Hindlimb muscle (tissue), 1 donor: ENCODE data around the gene CCDC51. TPM values are rescaled to one million over a fixed set of nuclear protein-coding genes. Genes with fewer than 3 reads are reported as not detected.
"Not testable (repeated sequence)": the region's sequence is repeated elsewhere in the genome, so short reads cannot be mapped to it uniquely, and the experiment has no call there.

Experiments used
- DNase-seq: peaks from one replicate; pipeline ENCODE4 v3.0.0-alpha.2; 2013
- polyA plus RNA-seq: library from polyadenylated mRNA; unstranded; fragments of 120-200 nt; gene quantifications from one replicate; pipeline ENCODE4 v1.2.1, GENCODE V29; 2013; ENCODE audit not compliant: insufficient read length

CCDC51 gene, protein sequence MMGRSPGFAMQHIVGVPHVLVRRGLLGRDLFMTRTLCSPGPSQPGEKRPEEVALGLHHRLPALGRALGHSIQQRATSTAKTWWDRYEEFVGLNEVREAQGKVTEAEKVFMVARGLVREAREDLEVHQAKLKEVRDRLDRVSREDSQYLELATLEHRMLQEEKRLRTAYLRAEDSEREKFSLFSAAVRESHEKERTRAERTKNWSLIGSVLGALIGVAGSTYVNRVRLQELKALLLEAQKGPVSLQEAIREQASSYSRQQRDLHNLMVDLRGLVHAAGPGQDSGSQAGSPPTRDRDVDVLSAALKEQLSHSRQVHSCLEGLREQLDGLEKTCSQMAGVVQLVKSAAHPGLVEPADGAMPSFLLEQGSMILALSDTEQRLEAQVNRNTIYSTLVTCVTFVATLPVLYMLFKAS
- 16.5 TPM for polyA plus RNA-seq

- peak; percentile 95 for DNase-seq
Observed at GRCh38 chr3:48439820-48440589, at the start of gene CCDC51, which contains the start of gene TMA7. CCDC51 (minus strand) TSS chr3:48440119; CDS start chr3:48435128, 4,991 bp downstream. TMA7 (plus strand) TSS chr3:48440257; CDS start chr3:48440297, 40 bp downstream.

DNA sequence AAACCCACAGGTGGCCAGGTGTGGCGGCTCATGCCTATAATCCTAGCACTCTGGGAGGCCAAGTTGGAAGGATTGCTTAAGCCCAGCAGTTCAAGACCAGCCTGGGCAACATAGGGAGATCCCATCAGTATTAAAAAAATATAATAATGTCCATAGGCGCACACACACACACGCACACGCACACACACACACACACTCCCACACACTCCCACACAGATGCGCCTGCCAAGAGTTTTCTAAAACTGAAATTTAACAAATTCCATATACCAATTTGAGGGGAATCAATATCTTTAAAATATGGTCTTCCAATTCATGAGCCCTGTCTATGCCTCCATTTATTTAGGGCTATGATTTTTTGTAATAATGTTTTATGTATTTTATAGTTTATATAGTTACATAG, 47.0 kb upstream of the CCDC51 start:
- no peak for DNase-seq

- not testable (repeated sequence) for DNase-seq
Observed at GRCh38 chr3:48482822-48483221, 42.9 kb upstream of the CCDC51 start.

DNA sequence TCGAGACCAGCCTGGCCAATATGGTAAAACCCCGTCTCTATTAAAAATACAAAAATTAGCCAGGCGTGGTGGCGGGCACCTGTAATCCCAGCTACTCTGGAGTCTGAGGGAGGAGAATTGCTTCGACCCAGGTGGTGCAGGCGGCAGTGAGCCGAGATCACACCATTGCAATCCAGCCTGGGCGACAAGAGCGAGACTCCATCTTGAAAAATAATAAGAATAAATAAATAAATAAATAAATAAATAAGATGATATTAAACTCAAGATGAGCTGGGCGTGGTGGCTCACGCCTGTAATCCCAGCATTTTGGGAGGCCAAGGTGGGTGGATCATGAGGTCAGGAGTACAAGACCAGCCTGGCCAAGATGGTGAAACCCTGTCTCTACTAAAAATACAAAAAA, 41.0 kb upstream of the CCDC51 start:
- DNase-seq = not testable (repeated sequence)

DNA sequence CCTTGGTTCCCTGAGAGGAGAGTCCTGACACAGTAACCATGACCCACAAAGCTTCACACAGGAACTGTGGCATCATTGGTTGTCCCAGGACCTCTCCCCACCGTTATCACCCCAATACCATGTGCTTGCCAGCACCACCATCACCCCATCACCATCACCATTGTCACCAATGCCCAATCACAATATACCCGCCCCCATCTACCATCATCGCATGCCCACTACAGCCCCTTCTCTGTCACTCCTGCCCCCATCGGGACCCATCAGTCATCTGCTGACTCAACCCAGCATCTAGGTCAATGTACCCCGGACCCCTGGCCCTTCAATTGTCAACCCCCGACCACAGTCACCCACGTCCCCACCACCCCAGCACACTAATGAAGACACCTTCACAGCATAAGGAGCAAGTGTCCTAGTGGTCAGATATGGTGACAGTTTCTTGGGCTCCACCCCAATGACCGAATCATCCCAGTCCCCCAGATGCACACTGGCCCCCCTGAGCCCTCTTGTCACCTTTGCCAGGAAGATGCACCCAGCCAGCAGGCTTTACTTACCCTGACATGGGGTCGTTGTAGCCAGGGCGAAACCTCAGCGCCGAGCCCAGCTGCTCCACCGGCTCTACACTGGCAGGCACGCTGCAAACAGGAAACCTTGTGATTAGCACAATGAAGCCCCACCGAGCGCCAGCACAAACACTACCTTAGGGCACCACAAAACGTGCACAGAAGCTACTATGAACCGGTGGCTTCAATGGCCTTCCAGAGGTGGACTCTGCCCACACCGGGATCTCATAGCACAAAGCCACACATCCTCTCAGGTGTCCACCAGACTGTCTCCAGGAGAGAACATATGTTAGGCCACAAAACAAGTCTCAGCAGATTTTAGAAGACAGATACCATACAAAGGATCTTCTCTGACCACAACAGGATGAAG, 39.0 kb upstream of the CCDC51 start:
- no peak for DNase-seq

DNA sequence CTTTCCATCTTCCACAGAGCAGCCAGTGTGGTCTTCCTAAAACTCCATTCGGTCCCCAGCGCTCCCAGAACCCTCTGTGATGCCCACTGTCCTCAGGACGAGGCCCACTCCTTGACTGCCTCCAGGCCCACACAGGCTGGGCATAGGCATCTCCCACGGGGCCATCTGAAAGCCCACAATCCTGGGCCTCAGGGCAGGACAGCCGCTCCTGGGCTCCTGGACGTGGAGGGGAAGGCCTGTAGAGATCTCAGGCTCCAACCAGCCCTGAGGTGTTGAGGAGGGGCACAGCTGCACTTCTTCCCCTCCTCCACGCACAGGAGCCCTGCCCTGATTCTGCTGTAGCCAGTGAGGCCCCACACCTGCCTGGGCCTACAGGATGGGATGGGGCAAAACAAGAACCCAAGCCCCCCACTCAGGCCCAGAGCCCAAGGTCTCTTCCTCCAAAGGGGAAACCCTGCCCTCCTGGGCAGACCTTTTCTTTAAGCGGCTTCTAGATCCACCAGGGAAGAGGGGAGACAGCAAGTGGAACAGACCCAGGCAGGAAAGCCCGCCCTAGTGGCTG, 38.1 kb upstream of the CCDC51 start:
- no peak for DNase-seq

GRCh38 chr3:48476426-48477053, 36.6 kb upstream of the CCDC51 start:
- DNase-seq = no peak

- no peak for DNase-seq
Observed at GRCh38 chr3:48475188-48475587, 35.3 kb upstream of the CCDC51 start.

DNA sequence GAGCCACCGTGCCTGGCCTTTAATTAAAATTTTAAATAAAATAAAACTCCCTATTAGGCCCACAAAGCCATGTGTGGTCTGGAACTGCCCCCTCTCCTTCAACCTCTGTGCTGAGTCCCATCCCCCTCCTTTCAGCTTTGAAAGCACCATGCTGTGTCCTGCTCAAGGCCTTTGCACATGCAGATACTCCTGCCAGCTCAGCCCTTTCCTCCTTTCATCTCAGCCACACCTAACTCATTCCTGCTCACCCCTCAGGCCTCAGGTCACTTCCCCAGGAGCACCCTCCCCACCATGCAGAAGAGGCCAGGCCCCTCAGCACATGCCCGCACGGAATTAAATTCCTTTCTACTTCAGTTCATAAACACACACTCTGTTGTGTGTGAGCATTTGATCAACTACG, 34.7 kb upstream of the CCDC51 start:
- DNase-seq = no peak

DNA sequence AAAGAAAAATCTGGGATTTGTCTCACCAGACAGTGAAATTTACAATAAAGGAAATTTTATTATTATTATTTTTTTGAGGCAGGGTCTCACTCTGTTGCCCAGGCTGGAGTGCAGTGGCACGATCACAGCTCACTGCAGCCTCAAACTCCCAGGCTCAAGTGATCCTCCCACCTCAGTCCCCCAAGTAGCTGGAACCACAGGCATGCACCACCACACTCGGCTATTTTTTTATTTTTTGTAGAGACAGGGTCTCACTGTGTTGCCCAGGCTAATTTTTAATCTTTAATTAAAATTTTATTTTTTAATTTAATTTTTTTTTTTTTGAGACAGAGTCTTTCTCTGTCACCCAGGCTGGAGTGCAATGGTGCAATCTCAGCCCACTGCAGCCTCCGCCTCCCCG, 34.1 kb upstream of the CCDC51 start:
- DNase-seq = not testable (repeated sequence)

GRCh38 chr3:48473617-48473952, 33.7 kb upstream of the CCDC51 start:
- no peak for DNase-seq

- peak; percentile 84 for DNase-seq
Observed at GRCh38 chr3:48472923-48473616, 33.2 kb upstream of the CCDC51 start.

DNA sequence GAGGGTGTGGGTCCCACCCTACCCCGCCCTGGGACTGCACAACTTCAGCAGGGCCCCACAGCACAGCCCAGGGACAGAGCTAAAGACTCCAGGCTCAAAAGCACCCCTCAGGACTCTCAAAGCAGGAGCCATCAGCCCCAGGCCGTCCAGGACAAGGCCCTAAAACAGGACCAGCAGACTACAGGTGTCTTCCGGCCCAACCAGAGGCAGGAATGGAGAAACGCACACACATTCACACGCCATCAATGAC, 32.7 kb upstream of the CCDC51 start:
- no peak for DNase-seq

DNA sequence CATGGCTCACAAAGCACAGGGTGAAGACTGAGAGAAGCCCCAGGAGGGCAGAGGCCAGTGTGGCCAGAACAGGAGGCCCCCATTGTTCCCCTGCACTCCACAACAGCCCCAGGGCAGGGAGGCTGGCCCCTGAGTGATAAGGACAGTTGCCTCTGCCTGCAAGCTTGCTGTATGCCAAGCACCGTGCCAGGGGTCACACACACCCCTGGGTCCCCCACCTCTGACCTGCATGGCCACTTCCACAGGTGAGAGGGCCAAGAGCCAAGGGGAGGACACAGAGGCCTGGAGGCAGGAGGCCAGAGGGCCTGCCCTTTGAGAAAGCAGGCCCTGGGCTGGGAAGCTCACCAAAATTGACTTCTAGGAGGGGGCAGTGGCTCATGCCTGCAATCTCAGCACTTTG, 30.4 kb upstream of the CCDC51 start:
- no peak for DNase-seq

- no peak for DNase-seq
Observed at GRCh38 chr3:48469046-48469915, 29.4 kb upstream of the CCDC51 start.

- DNase-seq = no peak
Observed at GRCh38 chr3:48468329-48468731, 28.4 kb upstream of the CCDC51 start.

DNA sequence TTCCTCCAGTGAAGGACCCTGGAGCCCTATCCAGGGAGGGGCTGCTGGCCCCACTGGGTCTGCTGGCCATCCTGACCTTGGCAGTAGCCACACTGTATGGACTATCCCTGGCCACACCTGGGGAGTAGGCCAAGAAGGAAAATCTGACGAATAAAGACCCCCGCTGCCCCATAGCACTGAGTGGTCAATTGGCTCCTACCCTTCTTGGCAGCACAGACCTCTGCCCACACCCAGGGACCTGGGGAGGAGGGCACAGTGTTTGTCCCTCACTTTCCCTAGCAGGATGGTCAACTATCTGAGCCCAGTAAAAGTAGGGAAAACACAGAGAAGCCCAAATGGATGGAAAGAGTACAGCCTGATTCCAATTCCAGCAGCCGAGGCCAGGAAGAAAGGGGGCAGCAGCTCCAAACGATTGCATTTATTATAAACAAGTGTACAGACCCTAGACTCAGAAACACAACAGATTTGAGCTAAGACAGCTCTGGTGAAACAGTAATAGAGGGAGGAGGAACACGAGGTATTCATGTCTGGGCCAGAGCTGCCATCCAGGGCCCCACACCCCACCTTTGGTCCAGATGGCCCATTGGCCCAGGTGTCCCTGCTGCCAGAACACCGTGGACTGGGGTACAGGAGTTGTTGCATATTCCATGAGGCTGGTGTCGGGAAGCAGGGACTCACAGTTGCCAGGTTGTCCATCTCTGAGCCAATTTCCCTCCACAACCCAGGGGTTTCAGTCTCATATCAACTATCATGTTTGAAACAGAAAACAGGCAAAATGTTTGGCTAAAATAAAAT, 27.8 kb upstream of the CCDC51 start:
- no peak for DNase-seq

DNA sequence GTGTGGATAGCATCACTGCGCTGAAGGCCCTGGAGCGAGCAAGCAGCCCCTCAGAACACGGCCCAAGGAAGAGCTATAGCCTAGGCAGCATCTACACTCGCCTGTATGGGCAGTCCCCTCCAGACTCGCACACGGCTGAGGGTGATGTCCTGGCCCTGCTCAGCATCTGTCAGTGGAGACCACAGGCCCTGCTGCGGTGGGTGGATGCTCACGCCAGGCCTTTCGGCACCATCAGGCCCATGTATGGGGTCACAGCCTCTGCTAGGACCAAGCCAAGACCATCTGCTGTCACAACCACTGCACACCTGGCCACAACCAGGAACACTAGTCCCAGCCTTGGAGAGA, 27.2 kb upstream of the CCDC51 start:
- no peak for DNase-seq

- no peak for DNase-seq
Observed at GRCh38 chr3:48466386-48467109, 26.6 kb upstream of the CCDC51 start.
